K562 (cell line): ENCODE data around the gene APBA2. TPM values are rescaled to one million over a fixed set of nuclear protein-coding genes. Genes with fewer than 3 reads are reported as not detected.

Experiments
- ATAC-seq: fragments of 200-7000 bp; cut with Tn5 transposase; 3 replicates; pipeline ENCODE4 v1.9.1; 2020; ENCODE audit warnings: moderate library complexity
- BruUV-seq: library from RNA; stranded (reverse); fragments of 400-500 nt; replicated peaks from 2 replicates; lab custom pipeline; 2021; lab: Mats Ljungman, UMichigan
- CTCF ChIA-PET: fragments of 300-600 bp; formaldehyde crosslinking; extraction: SDS; loops from one replicate; lab custom pipeline; 2021; ENCODE audit warnings: low intra/inter-chr PET ratio; lab: Yijun Ruan, JAX
- POLR2A ChIA-PET: fragments of 300-600, 350-650 bp; sonication (Branson Sonifier 250); formaldehyde crosslinking; extraction: SDS; loops from one replicate; lab custom pipeline; 2021; ENCODE audit warnings: antibody characterized with exemption, inconsistent platforms; lab: Yijun Ruan, JAX
- DNase-seq, 4 experiments: peaks; one replicate each; pipeline versions ENCODE4 v3.0.0 to v3.0.0-alpha.2; 2011 to 2018; ENCODE audit warnings: low spot score in 3 of 4, mixed read lengths in 3 of 4; ENCODE audit errors: extremely low read depth in 1 of 4
- FAIRE-seq: peaks from 2 replicates; lab custom pipeline; 2011; peaks lifted over from hg19 to GRCh38; lab: Jason Lieb, UNC
- H2AFZ ChIP-seq: 2 replicates; pipeline ENCODE4 v1.6.0; 2011; ENCODE audit warnings: low read depth, low read length, control low read depth, inconsistent platforms
- H3K27ac ChIP-seq: fragments of 200-600 bp; 3 replicates; pipeline ENCODE4 v1.8.0; 2011; ENCODE audit warnings: low read depth, mild to moderate bottlenecking, control low read depth, inconsistent platforms, low read length, moderate library complexity, mixed read lengths; ENCODE audit errors: extremely low read depth
- H3K27me3 ChIP-seq, 2 experiments: fragments of 300-600 bp in 1 of 2; 2 replicates in 1 of 2; 3 replicates in 1 of 2; pipeline versions ENCODE4 v1.6.0 to v1.8.0; 2011; ENCODE audit warnings: inconsistent platforms in 2 of 2, low read length in 2 of 2, mild to moderate bottlenecking in 1 of 2, mixed read lengths in 1 of 2, moderate library complexity in 1 of 2; ENCODE audit not compliant: control insufficient read depth in 2 of 2, insufficient read depth in 2 of 2
- H3K36me3 ChIP-seq: fragments of 300-600 bp; 3 replicates; pipeline ENCODE4 v1.8.0; 2011; ENCODE audit warnings: mild to moderate bottlenecking, low read length, inconsistent platforms; ENCODE audit not compliant: control insufficient read depth, insufficient read depth
- H3K4me1 ChIP-seq, 2 experiments: fragments of 200-600 bp in 1 of 2; replicated peaks in 1 of 2; 2 replicates in 1 of 2; 3 replicates in 1 of 2; pipeline versions ENCODE4 v1.5.1 to v1.8.0; 2011; ENCODE audit warnings: inconsistent platforms in 2 of 2, low read length in 2 of 2, mild to moderate bottlenecking in 1 of 2, mixed read lengths in 1 of 2, moderate library complexity in 1 of 2; ENCODE audit not compliant: control insufficient read depth in 2 of 2, insufficient read depth in 2 of 2
- H3K4me2 ChIP-seq: 2 replicates; pipeline ENCODE4 v1.6.1; 2011; ENCODE audit warnings: low read length, control low read depth, inconsistent platforms, mixed read lengths; ENCODE audit not compliant: insufficient read depth
- H3K4me3 ChIP-seq: fragments of 200-600 bp; sonication (generic), shearing (Covaris generic); 2 replicates; pipeline ENCODE4 v1.5.1; 2016; ENCODE audit warnings: control low read depth, inconsistent platforms
- H3K79me2 ChIP-seq: fragments of 200-600 bp; 3 replicates; pipeline ENCODE4 v1.8.0; 2011; ENCODE audit warnings: low read length, inconsistent platforms; ENCODE audit not compliant: control insufficient read depth, insufficient read depth
- H3K9ac ChIP-seq, 2 experiments: 2 replicates each; pipeline versions ENCODE4 v1.6.0 to v1.6.1; 2011; ENCODE audit warnings: low read depth in 2 of 2, low read length in 2 of 2, control low read depth in 1 of 2, inconsistent platforms in 1 of 2, mild to moderate bottlenecking in 1 of 2, mixed read lengths in 1 of 2; ENCODE audit not compliant: insufficient read depth in 1 of 2
- H3K9me1 ChIP-seq: one replicate; pipeline ENCODE4 v1.6.0; 2011; ENCODE audit warnings: inconsistent platforms, mild to moderate bottlenecking, low read length, moderate library complexity; ENCODE audit not compliant: control insufficient read depth, insufficient read depth
- H3K9me3 ChIP-seq: replicated peaks from 2 replicates; pipeline ENCODE4 v1.5.1; 2011; ENCODE audit warnings: low read depth, low read length, inconsistent platforms; ENCODE audit not compliant: control insufficient read depth, insufficient read depth
- H4K20me1 ChIP-seq: replicated peaks from 2 replicates; pipeline ENCODE4 v1.6.1; 2011; ENCODE audit warnings: low read length, inconsistent platforms, mixed read lengths; ENCODE audit not compliant: control insufficient read depth, insufficient read depth
- ASH1L ChIP-seq: fragments of 450-650 bp; IDR thresholded peaks from 2 replicates; pipeline ENCODE4 v1.6.1; 2018; ENCODE audit warnings: borderline replicate concordance, mild to moderate bottlenecking, low read depth; ENCODE audit not compliant: partially characterized antibody
- LEF1 ChIP-seq: fragments of 450-650 bp; IDR thresholded peaks from 2 replicates; pipeline ENCODE4 v1.6.1; 2016; ENCODE audit warnings: mild to moderate bottlenecking
- MAFG ChIP-seq: fragments of 450-650 bp; conservative IDR thresholded peaks from 2 replicates; pipeline ENCODE4 v1.6.1; 2016; ENCODE audit warnings: missing genetic modification characterization, missing compliant biosample characterization
- MAFK ChIP-seq: IDR thresholded peaks from 2 replicates; pipeline ENCODE4 v1.6.1; 2011; ENCODE audit warnings: low read length, improper control_type of control experiment
- MAZ ChIP-seq, 2 experiments: fragments of 450-650 bp in 1 of 2; sonication (generic) in 1 of 2; formaldehyde crosslinking; IDR thresholded peaks in 1 of 2; conservative IDR thresholded peaks in 1 of 2; 2 replicates each; pipeline versions ENCODE4 v1.4.0 to v1.5.0; 2020; ENCODE audit warnings: mild to moderate bottlenecking in 1 of 2, missing genetic modification reagents in 1 of 2
- PCBP1 ChIP-seq: fragments of 200-400 bp; formaldehyde crosslinking; IDR thresholded peaks from 2 replicates; pipeline ENCODE4 v1.6.1; 2018; ENCODE audit warnings: mild to moderate bottlenecking, low read depth, low read length; ENCODE audit not compliant: poor library complexity, severe bottlenecking
- POLR2H ChIP-seq: IDR thresholded peaks from 2 replicates; pipeline ENCODE4 v1.6.1; 2016; ENCODE audit warnings: missing genetic modification characterization, low read depth, mild to moderate bottlenecking, control low read depth, missing compliant biosample characterization, moderate library complexity
- RNF219 ChIP-seq: fragments of 250-450 bp; sonication (Bioruptor Pico); IDR thresholded peaks from 2 replicates; pipeline ENCODE4 v1.5.0; 2022; ENCODE audit warnings: mild to moderate bottlenecking
- SNRNP70 ChIP-seq: fragments of 200-400 bp; formaldehyde crosslinking; optimal IDR thresholded peaks from 2 replicates; pipeline ENCODE3; 2017; ENCODE audit warnings: low read depth, low read length
- THAP12 ChIP-seq: fragments of 250-450 bp; sonication (Bioruptor Pico); IDR thresholded peaks from 2 replicates; pipeline ENCODE4 v1.9.0; 2021; ENCODE audit warnings: mild to moderate bottlenecking, inconsistent platforms
- XRCC3 ChIP-seq: fragments of 450-650 bp; IDR thresholded peaks from 2 replicates; pipeline ENCODE4 v1.6.1; 2017; ENCODE audit warnings: mild to moderate bottlenecking, moderate library complexity
- ZBTB49 ChIP-seq: sonication (generic); formaldehyde crosslinking; IDR thresholded peaks from 2 replicates; pipeline ENCODE4 v1.8.0; 2022; ENCODE audit warnings: missing genetic modification reagents, mild to moderate bottlenecking, borderline replicate concordance
- ZBTB8A ChIP-seq: fragments of 450-650 bp; IDR thresholded peaks from 2 replicates; pipeline ENCODE4 v1.6.1; 2018; ENCODE audit warnings: mild to moderate bottlenecking, moderate library complexity; ENCODE audit not compliant: partially characterized antibody
- ZC3H11A ChIP-seq: IDR thresholded peaks from 2 replicates; pipeline ENCODE4 v1.6.1; 2012; ENCODE audit warnings: low read depth, low read length, improper control_type of control experiment
- ZNF444 ChIP-seq: fragments of 250-450 bp; sonication (Bioruptor Pico); IDR thresholded peaks from 2 replicates; pipeline ENCODE4 v1.4.0; 2020; ENCODE audit warnings: mild to moderate bottlenecking, moderate library complexity
- ZNF717 ChIP-seq: fragments of 250-450 bp; sonication (Bioruptor Pico); IDR thresholded peaks from 2 replicates; pipeline ENCODE4 v1.5.0; 2021
- WGBS: fragments of 100-300 bp; shearing (Covaris generic); methylation state at CpG from one replicate; pipeline ENCODE4 v1.1.6; 2016; ENCODE audit warnings: low coverage, mixed read lengths; ENCODE audit not compliant: insufficient coverage; ENCODE audit errors: missing lambda C conversion rate; 5-methylcytosine and 5-hydroxymethylcytosine counted together
- in situ Hi-C: fragments of 300-500 bp; cut with MboI; formaldehyde crosslinking; loops from 4 replicates; pipeline ENCODE4 v1.15.0; 2018; ENCODE audit warnings: inconsistent platforms, mixed read lengths
- intact Hi-C: fragments of 100-400 bp; cut with micrococcal nuclease; formaldehyde crosslinking; loops from 2 replicates; pipeline ENCODE4 v1.14.2; 2022
- polyA plus RNA-seq, 8 experiments: library from polyadenylated mRNA; depleted of rRNA in 4 of 8; stranded (reverse) in 5 of 8; unstranded in 3 of 8; fragments of >200 nt; fragmentation: Nextera tagmentation in 2 of 8; fragmentation: Illumina TruSeq in 1 of 8; extraction: Ambion mirVana in 2 of 8; extraction: Trizol in 1 of 8; gene quantifications; 2 replicates each; pipeline versions ENCODE4 v1.2.1 to v1.2.3, GENCODE V29; 2011 to 2014; ENCODE audit warnings: inconsistent platforms in 1 of 8, missing spikeins in 1 of 8
- total RNA-seq, 7 experiments: library from RNA; depleted of rRNA in 6 of 7; stranded (reverse); fragments of >200 nt in 6 of 7; fragmentation: Illumina TruSeq in 2 of 7; extraction: Trizol in 2 of 7; gene quantifications; 2 replicates each; pipeline versions ENCODE4 v1.2.1 to v1.2.3, GENCODE V29; 2011 to 2021; ENCODE audit warnings: low replicate concordance in 1 of 7

Gene APBA2
- total and polyA plus RNA-seq, 9 of the 15 experiments (the other 6 are each of a cell fraction or from before 2014, with no cell fraction given) = 0.24 to 40.9 (median 25.2) TPM

GRCh38 chr15:29131840-29132420 lies 246.2 kb downstream of the APBA2 start:
- Histone ChIP-seq H3K9ac (peak overlapping the region in 1 of 2 experiments; percentile 12; a peak in 1 of 4 replicates), H2AFZ (no peak overlapping the region), H4K20me1 (peaks cover 17% of the 10 kb centered on the region), H3K4me1 (peaks cover 7 to 20% of the 10 kb centered on the region in 2 experiments; a peak in 4 of 5 replicates), H3K27me3 (peaks cover 38 to 58% of the 10 kb centered on the region in 2 experiments), H3K9me3 (no peaks in the 10 kb centered on the region), H3K4me2 (no peak overlapping the region), H3K27ac (no peak overlapping the region), H3K4me3 (no peak overlapping the region), H3K9me1 (no peaks in the 10 kb centered on the region), H3K36me3 (no peaks in the 10 kb centered on the region), H3K79me2 (no peaks in the 10 kb centered on the region)
- ChIA-PET CTCF (no interaction called here), POLR2A (no interaction called here)
- intact Hi-C loops = no loop called here
- ATAC-seq = no peak
- WGBS = 9% methylated on average over 21 of the region's 23 CpGs
- DNase-seq = no peak
- FAIRE-seq = no peak
- BruUV-seq = no TSS peak
- in situ Hi-C loops = no loop called here
- no peak for TF ChIP-seq THAP12 (CRISPR knock-in tag)
- no peak for TF ChIP-seq ZBTB8A
- no peak for TF ChIP-seq ZNF717 (CRISPR knock-in tag)
- no peak for TF ChIP-seq ZBTB49
- TF ChIP-seq RNF219 (CRISPR knock-in tag) = no peak
- TF ChIP-seq ASH1L = no peak
- no peak for TF ChIP-seq PCBP1
- TF ChIP-seq ZC3H11A = no peak
- no peak for TF ChIP-seq MAFG
- TF ChIP-seq MAZ (CRISPR knock-in tag; conservative IDR thresholded peaks at IDR 0.05 in 1 of 2, IDR thresholded peaks at IDR 0.05 in 1 of 2) = no peak
- no peak for TF ChIP-seq MAFK
- no peak for TF ChIP-seq LEF1
- no peak for TF ChIP-seq ZNF444 (CRISPR knock-in tag)
- no peak for TF ChIP-seq XRCC3
- TF ChIP-seq SNRNP70 = no peak
- TF ChIP-seq POLR2H (tag) = no peak
